ENCODE data around the gene MYEF2. TPM values are rescaled to one million over a fixed set of nuclear protein-coding genes. Genes with fewer than 3 reads are reported as not detected.

Gene MYEF2
- total and polyA plus RNA-seq, 4 donors, result 0.07 to 1.2 (median 0.33) TPM

DNA sequence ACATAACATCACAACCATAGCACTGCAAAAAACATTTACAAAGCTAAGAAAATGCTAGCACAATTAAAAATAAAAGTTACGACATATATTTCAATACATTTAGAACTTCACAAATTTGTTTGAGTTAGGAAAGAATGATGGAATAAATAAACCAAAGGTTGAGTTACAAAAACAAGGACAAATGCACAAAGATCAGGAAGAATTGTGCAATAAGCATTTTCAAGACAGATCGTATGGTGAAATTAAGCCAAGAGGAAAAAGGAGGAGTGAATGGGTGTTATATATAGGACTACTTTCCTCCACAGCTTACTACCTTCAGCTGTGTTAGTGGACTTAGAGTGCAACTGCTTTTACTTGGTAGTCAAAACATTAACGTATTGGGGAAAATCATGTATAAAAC, 7.4 kb upstream of the MYEF2 start:
- no peaks in the 10 kb centered on the region for H3K9me3 ChIP-seq (ENCODE audit: control insufficient read depth in 4 of 4, low read length in 3 of 4)
- TF ChIP-seq TAF1 (conservative IDR thresholded peaks at IDR 0.05) (no peak), FOXA1 (IDR thresholded peaks at IDR 0.05) (no peak), EGR1 (IDR thresholded peaks at IDR 0.05; ENCODE audit: low read depth in 2 of 2) (no peak), GABPA (IDR thresholded peaks at IDR 0.05 in 1 of 2, conservative IDR thresholded peaks at IDR 0.05 in 1 of 2) (no peak), RAD21 (IDR thresholded peaks at IDR 0.05) (no peak), FOXA2 (IDR thresholded peaks at IDR 0.05) (no peak), HNF4G (IDR thresholded peaks at IDR 0.05) (no peak), NR2F2 (IDR thresholded peaks at IDR 0.05) (no peak), SP1 (IDR thresholded peaks at IDR 0.05) (no peak), RXRA (IDR thresholded peaks at IDR 0.05) (no peak), JUND (IDR thresholded peaks at IDR 0.05) (no peak), HNF4A (conservative IDR thresholded peaks at IDR 0.05) (no peak), YY1 (IDR thresholded peaks at IDR 0.05) (no peak)
- TF ChIP-seq, protein P1, sequence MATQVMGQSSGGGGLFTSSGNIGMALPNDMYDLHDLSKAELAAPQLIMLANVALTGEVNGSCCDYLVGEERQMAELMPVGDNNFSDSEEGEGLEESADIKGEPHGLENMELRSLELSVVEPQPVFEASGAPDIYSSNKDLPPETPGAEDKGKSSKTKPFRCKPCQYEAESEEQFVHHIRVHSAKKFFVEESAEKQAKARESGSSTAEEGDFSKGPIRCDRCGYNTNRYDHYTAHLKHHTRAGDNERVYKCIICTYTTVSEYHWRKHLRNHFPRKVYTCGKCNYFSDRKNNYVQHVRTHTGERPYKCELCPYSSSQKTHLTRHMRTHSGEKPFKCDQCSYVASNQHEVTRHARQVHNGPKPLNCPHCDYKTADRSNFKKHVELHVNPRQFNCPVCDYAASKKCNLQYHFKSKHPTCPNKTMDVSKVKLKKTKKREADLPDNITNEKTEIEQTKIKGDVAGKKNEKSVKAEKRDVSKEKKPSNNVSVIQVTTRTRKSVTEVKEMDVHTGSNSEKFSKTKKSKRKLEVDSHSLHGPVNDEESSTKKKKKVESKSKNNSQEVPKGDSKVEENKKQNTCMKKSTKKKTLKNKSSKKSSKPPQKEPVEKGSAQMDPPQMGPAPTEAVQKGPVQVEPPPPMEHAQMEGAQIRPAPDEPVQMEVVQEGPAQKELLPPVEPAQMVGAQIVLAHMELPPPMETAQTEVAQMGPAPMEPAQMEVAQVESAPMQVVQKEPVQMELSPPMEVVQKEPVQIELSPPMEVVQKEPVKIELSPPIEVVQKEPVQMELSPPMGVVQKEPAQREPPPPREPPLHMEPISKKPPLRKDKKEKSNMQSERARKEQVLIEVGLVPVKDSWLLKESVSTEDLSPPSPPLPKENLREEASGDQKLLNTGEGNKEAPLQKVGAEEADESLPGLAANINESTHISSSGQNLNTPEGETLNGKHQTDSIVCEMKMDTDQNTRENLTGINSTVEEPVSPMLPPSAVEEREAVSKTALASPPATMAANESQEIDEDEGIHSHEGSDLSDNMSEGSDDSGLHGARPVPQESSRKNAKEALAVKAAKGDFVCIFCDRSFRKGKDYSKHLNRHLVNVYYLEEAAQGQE (IDR thresholded peaks at IDR 0.05), result no peak
- TF ChIP-seq, protein P2, sequence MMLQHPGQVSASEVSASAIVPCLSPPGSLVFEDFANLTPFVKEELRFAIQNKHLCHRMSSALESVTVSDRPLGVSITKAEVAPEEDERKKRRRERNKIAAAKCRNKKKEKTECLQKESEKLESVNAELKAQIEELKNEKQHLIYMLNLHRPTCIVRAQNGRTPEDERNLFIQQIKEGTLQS (IDR thresholded peaks at IDR 0.05), result no peak
- TF ChIP-seq, protein P3, sequence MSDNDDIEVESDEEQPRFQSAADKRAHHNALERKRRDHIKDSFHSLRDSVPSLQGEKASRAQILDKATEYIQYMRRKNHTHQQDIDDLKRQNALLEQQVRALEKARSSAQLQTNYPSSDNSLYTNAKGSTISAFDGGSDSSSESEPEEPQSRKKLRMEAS (IDR thresholded peaks at IDR 0.05), result no peak
- TF ChIP-seq, protein P4, sequence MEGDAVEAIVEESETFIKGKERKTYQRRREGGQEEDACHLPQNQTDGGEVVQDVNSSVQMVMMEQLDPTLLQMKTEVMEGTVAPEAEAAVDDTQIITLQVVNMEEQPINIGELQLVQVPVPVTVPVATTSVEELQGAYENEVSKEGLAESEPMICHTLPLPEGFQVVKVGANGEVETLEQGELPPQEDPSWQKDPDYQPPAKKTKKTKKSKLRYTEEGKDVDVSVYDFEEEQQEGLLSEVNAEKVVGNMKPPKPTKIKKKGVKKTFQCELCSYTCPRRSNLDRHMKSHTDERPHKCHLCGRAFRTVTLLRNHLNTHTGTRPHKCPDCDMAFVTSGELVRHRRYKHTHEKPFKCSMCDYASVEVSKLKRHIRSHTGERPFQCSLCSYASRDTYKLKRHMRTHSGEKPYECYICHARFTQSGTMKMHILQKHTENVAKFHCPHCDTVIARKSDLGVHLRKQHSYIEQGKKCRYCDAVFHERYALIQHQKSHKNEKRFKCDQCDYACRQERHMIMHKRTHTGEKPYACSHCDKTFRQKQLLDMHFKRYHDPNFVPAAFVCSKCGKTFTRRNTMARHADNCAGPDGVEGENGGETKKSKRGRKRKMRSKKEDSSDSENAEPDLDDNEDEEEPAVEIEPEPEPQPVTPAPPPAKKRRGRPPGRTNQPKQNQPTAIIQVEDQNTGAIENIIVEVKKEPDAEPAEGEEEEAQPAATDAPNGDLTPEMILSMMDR (IDR thresholded peaks at IDR 0.05; ENCODE audit: low read depth, low read length, missing input control), result no peak
- TF ChIP-seq, protein P5, sequence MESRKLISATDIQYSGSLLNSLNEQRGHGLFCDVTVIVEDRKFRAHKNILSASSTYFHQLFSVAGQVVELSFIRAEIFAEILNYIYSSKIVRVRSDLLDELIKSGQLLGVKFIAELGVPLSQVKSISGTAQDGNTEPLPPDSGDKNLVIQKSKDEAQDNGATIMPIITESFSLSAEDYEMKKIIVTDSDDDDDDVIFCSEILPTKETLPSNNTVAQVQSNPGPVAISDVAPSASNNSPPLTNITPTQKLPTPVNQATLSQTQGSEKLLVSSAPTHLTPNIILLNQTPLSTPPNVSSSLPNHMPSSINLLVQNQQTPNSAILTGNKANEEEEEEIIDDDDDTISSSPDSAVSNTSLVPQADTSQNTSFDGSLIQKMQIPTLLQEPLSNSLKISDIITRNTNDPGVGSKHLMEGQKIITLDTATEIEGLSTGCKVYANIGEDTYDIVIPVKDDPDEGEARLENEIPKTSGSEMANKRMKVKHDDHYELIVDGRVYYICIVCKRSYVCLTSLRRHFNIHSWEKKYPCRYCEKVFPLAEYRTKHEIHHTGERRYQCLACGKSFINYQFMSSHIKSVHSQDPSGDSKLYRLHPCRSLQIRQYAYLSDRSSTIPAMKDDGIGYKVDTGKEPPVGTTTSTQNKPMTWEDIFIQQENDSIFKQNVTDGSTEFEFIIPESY (IDR thresholded peaks at IDR 0.05), result no peak
- no peak for DNase-seq (ENCODE audit: low spot score)
- WGBS, result 70% methylated on average over 3 of the region's 3 CpGs
- H3K4me1 ChIP-seq (ENCODE audit: control insufficient read depth in 4 of 4, insufficient read depth in 4 of 4, low read length in 3 of 4), result no peaks in the 10 kb centered on the region
- no peak overlapping the region for H3K4me3 ChIP-seq (ENCODE audit: low read depth in 1 of 3, low read length in 3 of 3)
- no peaks in the 10 kb centered on the region for H3K36me3 ChIP-seq (ENCODE audit: control insufficient read depth in 4 of 4, insufficient read depth in 3 of 4, low read depth in 1 of 4, low read length in 3 of 4)
- peaks cover 0 to 2% (median 0%) of the 10 kb centered on the region in 4 donors for H3K27me3 ChIP-seq (ENCODE audit: control insufficient read depth in 4 of 4, insufficient read depth in 4 of 4, low read length in 3 of 4)
- H3K27ac ChIP-seq (ENCODE audit: low read depth in 1 of 2, low read length in 2 of 2), result no peak overlapping the region
- no peak overlapping the region for H3K9ac ChIP-seq (ENCODE audit: low read depth in 1 of 2, low read length in 2 of 2)

Measured in liver (tissue), 9 donors.